ENCODE measurements around the gene ZNF669. TPM values are rescaled to one million over a fixed set of nuclear protein-coding genes. Genes with fewer than 3 reads are reported as not detected.
"Not testable (repeated sequence)": the region's sequence is repeated elsewhere in the genome, so short reads cannot be mapped to it uniquely, and the experiment has no call there.

The ZNF669 gene
- total RNA-seq, 1 experiment from 2014 or later, result 7.2 TPM

- TF ChIP-seq ZBTB33 (IDR thresholded peaks at IDR 0.05; ENCODE audit: extremely low read depth, insufficient replicate concordance, low read length) (no peak), CEBPB (IDR thresholded peaks at IDR 0.05; ENCODE audit: low read depth) (no peak), ZNF274 (IDR thresholded peaks at IDR 0.05; ENCODE audit: low read depth, low read length) (no peak), CTCF (IDR thresholded peaks at IDR 0.05 in 2 of 3, conservative IDR thresholded peaks at IDR 0.05 in 1 of 3; ENCODE audit: borderline replicate concordance in 1 of 3, insufficient read depth in 1 of 3, low read depth in 2 of 3, low read length in 2 of 3) (no peak), YY1 (IDR thresholded peaks at IDR 0.05; ENCODE audit: extremely low read depth, insufficient replicate concordance, low read depth, low read length) (no peak), POLR2AphosphoS5 (IDR thresholded peaks at IDR 0.05; ENCODE audit: low read depth, low read length) (no peak), EZH2 (IDR thresholded peaks at IDR 0.05) (no peak), ATF3 (IDR thresholded peaks at IDR 0.05) (no peak)
Observed at GRCh38 chr1:247145279-247145678, 41.1 kb upstream of the ZNF669 start (continued).

- H2AFZ ChIP-seq (ENCODE audit: low read depth, low read length, poor library complexity, severe bottlenecking); H4K20me1 ChIP-seq (ENCODE audit: insufficient read depth); H3K27ac ChIP-seq (ENCODE audit: low read depth, low read length); H3K4me3 ChIP-seq (replicated peaks in 1 of 2; ENCODE audit: low read depth in 1 of 2, low read length in 2 of 2); POLR2A ChIA-PET; H3K9ac ChIP-seq (ENCODE audit: low read length); CTCF ChIA-PET; BruUV-seq (replicated peaks); DNase-seq (ENCODE audit: low read depth, low spot score); RAD21 ChIA-PET (ENCODE audit: low non-redundant PET in 1 of 2, low total read pairs in 2 of 2, uncharacterized antibody in 2 of 2, unreplicated experiment in 2 of 2); H3K4me2 ChIP-seq (ENCODE audit: low read length); H3K27me3 ChIP-seq (ENCODE audit: insufficient read depth, low read length); H3K4me1 ChIP-seq (ENCODE audit: control insufficient read depth in 1 of 2, insufficient read depth in 2 of 2, low read length in 2 of 2); H3K9me2 ChIP-seq (ENCODE audit: insufficient read depth); ATAC-seq; intact Hi-C loops (cut with micrococcal nuclease): not testable (repeated sequence)
- Histone ChIP-seq H3K79me2 (ENCODE audit: insufficient read depth, low read length) (peaks cover 18% of the 10 kb centered on the region; the same call in 1 of the 2 replicates), H3K9me3 (ENCODE audit: control insufficient read depth in 1 of 2, insufficient read depth in 1 of 2, low read depth in 1 of 2, low read length in 2 of 2) (peaks cover 27 to 37% of the 10 kb centered on the region in 2 experiments; a peak in 3 of 4 replicates), H3K36me3 (ENCODE audit: control insufficient read depth in 1 of 2, insufficient read depth in 2 of 2, low read length in 2 of 2) (peaks cover 0 to 18% of the 10 kb centered on the region in 2 experiments; a peak in 1 of 4 replicates)
Observed at GRCh38 chr1:247139557-247139956, 35.4 kb upstream of the ZNF669 start.

Data from HCT116 (cell line).